ENCODE measurements around the gene TNFRSF1A.
"Not testable (repeated sequence)": the region's sequence is repeated elsewhere in the genome, so short reads cannot be mapped to it uniquely, and the experiment has no call there.

TNFRSF1A gene

DNA sequence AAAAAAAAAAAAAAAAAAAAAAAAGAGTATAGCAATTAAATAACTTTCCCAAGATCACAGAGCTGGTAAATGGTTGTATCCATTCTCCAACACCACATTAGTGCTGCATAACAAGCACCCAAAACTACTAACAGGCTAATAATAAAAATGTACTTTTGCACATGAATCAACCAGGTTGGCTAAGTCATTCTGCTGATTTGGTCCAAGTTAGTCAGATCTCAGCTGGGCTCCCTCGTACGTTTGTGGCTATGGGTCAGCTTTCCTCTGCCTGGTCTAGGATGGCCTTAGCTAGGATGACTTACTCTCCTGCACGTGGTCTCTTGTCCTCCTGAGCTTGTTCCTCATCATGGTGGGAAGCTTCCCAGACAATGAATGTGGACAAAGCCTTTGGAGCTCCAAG, 39.3 kb downstream of the TNFRSF1A start:
- no peak for DNase-seq

DNA sequence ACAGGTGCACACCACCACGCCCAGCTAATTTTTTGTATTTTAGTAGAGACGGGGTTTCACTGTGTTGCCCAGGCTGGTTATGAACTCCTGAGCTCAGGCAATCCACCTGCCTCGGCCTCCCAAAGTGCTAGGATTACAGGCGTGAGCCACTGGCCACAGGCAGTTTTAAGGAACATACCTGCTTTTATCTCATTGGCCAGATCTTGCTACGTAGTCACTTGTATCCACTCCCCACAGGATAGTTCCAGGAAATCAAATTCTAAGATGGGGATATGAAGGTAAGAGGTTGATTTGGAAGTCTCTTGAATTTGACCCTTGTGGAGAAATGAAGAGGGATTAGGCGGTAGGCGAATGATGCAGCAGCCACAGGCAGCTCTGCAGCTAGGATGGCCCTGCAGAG, 40.2 kb downstream of the TNFRSF1A start:
- no peak for DNase-seq

DNA sequence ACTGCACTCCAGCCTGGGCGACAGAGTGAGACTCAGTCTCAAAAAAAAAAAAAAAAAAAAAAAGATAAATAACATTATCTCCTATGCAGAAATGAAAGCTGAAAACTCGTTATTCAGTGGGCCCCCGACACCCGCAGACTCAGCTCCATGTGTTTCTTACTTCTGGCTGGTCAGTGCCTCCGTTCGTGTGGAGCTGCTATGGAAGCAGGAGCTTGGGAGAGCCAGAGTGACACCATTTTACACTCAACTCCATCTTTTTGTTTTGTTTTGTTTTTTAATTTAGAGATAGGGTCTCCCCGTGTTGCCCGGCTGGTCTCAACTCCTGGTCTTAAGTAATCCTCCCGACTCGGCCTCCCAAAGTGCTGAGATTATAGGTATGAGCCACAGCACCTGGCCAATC, 44.7 kb downstream of the TNFRSF1A start:
- no peak for DNase-seq

DNA sequence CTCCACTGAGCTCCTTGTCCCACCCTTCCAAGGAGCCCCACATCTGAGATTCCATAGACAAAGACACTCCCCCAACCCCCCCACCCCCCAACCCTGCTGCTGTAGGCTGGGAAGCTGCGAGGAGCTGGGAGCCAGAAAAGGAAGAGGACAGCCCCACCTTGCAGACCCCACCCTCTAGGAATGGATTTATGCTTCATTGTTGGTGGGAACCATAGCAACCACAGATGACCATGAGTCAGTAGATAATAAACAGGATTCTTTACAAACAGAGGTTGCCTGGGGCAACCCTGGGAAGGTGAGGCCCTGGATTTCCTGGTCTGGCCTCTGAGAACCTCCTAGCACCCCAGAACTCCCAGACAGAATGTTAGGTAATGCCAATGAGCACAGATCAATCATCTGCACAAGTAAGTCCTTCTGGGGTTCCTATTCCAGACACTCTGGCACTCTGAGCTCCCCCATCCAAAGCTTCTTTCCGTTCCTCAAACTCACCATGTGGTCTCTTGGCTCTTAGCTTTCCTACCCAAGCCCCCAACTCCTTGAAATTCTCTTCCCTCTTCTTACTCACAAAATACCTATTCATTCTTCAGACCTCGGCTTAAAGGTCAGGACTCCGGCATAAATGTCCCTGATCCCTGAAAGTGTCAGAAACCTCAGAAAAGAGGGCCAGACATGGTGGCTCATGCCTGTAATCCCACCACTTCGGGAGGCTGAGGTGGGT, 46.6 kb downstream of the TNFRSF1A start:
- DNase-seq = no peak

DNA sequence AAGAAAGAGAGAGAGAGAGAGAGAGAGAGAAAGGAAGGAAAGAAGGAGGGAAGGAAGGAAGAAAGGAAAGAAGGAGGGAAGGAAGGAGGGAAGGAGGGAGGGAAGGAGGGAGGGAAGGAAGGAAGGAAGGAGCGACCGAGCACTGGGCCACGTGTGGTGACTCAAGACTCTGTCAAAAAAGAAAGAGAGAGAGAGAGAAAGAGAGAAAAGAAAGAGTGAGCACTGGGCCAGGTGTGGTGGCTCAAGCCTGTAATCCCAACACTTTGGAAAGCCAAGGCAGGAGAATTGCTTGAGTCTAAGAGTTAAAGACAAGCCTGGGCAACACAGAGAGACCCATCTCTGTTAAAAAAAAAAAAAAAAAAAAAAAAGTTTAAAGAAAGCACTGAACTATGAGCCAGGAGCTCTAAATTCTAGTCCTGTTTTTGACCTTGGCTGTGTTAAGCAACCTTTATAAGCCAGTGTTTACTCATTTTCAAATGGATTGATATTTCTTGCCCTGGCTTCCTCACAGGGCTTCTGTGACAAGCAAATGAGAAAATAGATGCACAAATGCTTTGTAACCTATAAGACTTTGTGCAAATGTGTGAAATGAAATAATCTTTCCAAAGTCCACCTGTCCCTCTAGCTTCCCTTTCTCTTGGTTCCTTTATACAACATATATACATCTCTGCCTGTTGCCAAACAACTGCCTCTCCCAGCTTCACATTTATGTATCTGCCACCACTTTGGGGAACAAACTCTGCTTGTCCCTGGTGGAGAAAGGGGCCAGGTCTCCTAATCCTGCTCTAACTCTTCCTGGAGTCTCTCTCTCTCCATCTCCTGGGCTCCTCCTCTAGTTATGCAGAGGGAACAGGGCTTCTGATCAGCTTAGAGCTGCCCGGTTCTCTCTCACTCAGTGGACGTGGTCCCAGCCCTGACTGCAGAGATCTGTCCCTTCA, 47.5 kb downstream of the TNFRSF1A start:
- no peak for DNase-seq

DNA sequence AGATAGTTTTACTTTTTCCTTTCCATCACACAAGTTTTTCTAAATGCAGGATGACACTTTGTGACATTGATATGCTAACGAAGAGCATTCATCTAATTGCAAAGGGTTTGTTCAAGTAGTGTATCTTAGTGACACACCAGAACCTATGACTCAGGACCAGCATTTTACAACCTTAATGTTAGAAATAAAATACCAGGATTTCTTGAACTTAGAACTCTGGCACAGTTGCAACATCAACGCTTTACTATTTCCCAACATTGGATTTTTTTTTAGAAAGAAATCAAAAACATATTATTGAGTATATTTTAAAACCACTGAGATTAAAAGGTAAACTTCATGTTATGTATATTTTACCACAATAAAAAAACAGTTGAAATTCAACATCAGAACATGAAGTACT, 49.3 kb downstream of the TNFRSF1A start:
- DNase-seq = no peak

DNA sequence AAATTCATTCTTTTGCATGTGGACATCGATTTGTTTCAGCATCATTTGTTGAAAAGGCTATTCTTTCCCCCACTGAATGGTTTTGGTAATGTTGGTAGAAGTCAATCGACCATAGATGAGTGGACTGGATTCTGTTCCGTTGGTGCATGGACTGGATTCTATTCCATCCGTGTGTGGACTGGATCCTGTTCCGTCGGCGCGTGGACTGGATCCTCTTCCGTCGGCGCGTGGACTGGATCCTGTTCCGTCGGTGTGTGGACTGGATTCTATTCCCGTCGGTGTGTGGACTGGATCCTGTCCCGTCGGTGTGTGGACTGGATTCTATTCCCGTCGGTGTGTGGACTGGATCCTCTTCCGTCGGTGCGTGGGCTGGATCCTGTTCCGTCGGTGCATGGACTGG, 52.0 kb downstream of the TNFRSF1A start:
- not testable (repeated sequence) for DNase-seq

DNA sequence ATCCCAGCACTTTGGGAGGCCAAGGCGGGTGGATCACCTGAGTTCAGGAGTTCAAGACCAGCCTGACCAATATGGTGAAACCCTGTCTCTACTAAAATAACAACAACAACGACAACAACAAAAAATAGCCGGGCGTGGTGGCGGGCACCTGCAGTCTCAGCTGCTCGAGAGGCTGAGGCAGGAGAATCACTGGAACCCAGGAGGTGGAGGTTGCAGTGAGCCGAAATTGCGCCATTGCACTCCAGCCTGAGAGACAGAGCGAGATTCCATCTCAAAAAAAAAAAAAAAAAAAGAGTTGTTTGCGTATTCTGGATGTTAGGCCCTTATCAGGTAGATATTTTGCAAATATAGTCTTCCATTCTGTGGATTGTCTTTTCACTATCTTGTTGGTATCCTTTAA, 52.8 kb downstream of the TNFRSF1A start:
- DNase-seq = not testable (repeated sequence)

DNA sequence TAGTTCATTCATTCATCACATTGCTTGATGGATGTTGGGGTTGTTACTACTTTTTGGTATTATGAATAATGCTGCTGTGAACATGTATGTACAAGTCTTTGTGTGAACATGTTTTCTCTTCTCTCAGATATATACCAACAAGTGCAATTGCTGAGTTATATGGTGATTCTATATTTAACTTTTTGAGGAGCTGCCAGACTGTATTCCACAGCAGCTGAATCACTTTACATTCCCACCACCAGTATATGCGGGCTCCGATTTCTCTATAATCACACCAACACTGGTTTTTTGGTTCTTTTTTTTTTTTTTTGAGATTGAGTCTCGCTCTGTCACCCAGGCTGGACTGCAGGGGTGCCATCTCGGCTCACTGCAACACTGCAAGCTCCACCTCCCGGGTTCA, 53.6 kb downstream of the TNFRSF1A start:
- no peak for DNase-seq

DNA sequence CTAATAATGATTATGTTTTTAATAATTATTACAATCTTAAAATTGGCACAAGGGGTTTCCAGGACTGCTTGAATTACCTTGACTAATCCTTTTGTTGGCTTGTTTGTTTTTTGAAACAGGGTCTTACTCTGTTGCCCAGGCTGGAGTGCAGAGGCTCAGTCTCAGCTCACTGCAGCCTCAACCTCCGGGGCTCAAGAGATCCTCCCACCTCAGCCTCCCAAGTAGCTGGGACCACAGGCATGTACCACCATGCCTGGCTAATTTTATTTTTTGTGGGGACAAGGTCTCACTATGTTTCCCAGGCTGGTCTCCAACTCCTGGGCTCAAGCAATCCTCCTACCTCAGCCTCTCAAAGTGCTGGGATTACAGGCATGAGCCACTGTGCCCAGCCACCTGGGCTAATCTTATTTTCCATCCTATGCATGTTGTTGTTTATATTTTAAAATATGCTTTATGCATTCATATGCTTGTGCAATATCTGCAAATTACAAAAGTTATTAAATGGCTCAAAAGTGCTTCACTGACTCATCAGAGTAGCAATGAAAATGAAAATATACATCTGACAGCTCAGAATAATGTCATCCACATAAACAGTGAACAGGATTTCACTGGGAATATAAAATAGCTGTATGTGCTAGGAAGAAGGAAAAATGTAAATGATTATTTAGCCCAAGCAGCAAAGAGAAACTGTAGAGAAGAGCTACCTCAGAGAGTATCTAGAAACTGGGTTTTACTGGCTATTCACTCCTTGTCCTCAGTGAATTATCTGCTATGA, 56.2 kb downstream of the TNFRSF1A start:
- no peak for DNase-seq

DNA sequence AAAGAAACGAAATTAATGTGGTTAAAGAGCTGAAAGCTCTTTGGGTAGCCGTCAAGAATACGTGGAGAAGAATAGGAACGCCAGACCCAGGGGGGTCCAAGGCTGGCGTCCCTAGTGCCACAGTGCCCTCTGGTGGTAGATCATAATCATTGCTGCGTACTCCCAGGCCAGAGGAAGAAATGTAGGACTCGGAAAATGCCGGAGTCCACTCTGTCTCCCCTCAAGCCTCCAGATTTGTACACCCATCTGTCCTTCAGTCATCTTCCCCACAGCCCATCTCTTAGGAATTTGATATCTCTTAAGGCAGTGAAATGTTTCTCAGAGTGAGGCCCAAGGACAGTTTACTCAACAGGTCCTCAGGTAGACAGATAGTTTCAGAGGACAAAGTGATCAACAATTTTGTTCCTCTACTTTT, 56.8 kb downstream of the TNFRSF1A start:
- DNase-seq = peak; percentile 60

DNA sequence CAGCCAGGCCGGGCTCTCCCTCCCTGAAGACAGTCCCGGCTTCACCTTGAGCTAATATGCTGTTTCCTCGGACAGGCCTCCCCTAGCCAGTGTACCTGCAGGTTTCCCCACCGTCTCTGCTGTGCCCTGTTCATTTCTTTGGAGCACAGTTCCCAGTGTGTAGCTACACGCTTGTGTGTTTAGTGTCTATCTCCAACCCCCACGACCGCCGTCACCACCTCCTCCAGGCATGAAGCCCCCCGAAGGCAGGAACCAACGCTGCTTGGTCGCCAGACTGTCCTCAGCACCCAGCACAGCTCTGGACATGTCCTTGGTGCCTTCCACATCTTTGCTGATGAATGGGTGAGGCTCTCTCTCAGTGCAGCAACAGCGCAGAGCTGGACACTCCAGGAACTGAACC, 57.6 kb downstream of the TNFRSF1A start:
- DNase-seq = no peak

DNA sequence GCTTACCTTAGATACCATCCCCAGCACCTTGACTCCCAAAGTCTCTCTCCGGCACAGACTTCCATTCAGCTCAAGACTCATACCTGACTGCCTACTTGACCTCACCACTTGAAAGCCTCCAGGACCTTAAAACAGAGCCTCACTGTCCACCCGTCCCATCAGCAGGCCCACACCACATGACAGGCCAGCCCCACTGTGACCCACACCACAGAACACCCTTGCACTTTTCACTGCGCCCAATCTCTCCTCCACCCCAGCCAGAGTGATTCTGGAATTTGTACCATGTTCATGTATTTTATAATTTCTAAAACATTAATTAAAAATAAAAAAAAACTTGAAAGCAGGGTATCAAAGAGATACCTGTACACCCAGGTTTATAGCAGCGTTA, 59.4 kb downstream of the TNFRSF1A start:
- no peak for DNase-seq

DNA sequence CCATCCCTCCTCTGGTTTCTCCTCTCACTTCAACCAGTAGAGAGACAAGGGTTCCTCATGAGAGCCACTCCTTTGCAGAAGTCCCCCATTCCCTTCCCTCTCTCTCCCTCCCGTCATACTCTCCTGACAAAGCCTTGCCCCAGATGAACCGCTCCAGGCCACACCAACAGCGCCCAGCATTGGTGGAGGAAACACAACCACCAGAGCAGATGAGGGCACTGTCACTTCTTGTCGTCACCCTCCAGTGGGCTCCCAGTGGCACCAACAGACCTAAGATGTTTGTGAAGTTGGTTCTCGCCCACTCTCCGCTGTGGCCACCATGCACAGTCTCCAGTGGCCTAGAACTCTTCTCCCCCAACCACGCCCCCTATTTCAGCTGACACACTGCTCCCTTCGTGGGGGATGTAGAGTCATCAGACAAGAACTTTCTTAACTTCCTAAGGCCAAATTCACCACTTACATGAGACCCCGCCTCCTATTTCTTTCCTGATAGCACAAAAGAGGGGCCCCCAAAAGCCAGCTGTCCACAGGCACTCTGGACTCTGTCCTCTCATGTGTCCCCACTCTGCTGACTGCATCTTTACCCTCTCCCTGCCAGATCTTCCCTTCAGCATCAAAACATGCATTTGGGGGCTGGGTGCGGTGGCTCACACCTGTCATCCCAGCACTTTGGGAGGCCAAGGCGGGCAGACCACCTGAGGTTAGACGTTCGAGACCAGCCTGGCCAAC, 60.6 kb downstream of the TNFRSF1A start:
- no peak for DNase-seq

DNA sequence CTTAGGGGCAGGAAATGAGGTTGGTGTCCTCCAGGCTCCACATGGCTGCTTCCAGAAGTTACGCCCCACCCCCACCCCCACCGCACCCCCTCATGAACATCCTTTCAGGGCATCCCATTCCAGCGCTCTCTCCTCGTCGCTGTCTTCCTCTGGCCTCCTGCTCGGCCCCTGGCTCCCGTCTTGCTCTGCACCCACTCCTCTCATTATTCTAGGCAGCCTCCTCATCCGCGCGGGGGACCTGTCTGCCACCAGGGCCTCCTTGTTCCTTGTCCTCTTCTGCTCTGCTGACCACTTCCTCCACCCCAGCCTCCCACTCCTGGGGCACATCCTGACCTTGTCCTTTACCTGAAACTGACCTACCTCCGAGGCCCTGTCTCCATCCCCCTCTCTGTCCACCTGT, 61.2 kb downstream of the TNFRSF1A start:
- DNase-seq = no peak

DNA sequence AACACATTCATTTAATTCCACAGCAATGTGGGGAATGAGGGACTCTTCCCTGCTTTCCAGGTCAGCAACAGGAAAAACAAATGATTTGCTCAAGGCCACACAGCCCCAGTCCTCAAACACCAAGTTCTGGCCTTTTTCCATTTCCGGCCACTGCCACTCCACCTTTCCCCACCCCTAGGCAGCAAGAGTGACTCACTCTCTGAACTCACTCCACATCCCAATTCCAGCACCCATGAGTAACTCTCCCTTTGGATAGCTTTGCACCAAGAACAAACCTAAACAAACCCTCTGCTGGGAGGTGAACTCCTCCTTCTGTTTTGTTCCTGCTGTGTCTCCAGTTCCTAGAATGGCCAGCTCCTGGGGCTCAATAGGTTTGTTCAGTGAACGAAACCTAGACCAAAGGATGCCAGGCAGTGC, 61.8 kb downstream of the TNFRSF1A start:
- DNase-seq = no peak

DNA sequence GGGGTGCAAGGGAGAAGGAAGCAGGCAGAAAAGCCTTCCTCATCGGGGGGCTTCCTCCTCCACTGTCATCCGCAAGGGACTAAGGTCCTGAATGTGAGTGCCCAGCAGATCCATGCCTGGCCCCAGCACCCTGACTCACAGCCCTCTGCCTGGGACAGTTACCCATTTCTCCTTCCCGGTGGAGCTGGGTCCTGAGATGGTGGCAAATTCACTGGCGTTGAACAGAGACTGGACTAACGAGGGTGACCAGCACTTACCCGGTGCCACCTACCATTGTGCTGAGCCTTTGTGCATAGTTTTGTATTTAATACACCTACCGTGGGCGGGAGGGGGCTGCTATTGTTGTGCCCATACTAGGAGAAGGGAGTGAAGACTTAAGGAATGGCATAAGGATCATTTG, 62.2 kb downstream of the TNFRSF1A start:
- DNase-seq = no peak

DNA sequence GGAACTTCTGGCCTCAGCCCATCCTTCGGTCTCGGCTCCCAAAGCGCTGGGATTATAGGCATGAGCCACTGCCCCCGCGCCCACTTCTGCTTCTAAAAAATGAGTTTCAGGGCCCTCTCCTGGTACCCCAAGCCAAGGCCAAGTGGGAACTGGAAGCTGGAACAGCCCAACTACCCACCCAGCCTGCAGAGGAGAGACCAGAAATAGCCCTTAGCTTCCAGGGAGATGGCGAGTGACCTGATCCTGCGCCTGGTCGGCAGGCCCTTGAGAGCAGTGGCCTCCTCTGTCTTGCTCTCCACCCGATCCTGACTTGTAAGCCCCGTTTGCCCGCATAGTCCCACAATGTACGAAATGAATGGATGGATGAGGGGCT, 62.6 kb downstream of the TNFRSF1A start:
- no peak for DNase-seq
